OCI-LY7 (cell line): ENCODE data around the gene PLPP3.

Experiments
- EZH2phosphoT487 ChIP-seq: fragments of 200-600 bp; sonication (generic); IDR thresholded peaks from 2 replicates; pipeline ENCODE4 v1.6.1; 2018; ENCODE audit warnings: low read depth, borderline replicate concordance, mild to moderate bottlenecking, mixed run types, antibody characterized with exemption, low read length, moderate library complexity, mixed read lengths
- TF ChIP-seq, protein P1 (sequence below): fragments of 200-600 bp; sonication (generic); conservative IDR thresholded peaks from 2 replicates; pipeline ENCODE4 v1.5.1; 2014; ENCODE audit warnings: mild to moderate bottlenecking, antibody characterized with exemption, low read length, moderate library complexity, mixed read lengths

DNA sequence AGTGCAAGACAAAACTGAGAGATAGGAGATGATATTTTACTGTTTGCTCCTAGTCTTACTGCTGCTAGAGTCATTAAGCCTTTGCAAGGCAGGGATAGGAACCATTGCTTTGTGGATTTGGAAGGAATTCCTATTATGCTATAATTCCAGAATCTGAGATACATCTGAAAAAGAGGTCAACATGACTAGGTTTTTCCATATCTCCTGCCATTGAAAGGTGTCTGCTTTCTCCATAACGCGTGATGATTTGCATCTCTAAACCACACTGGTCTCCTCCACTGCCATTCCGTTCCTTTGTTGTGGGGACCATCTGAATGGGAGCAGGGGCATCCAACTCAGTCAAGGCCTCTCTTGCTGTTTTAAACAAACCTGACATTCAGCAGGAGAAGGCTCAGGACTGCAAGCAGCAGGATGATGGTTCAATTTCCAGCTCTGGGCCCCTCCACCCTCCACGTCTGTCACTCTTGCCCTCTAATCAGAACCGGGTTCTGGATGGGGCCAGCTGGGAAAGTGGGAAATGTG lies 45.2 kb downstream of the PLPP3 start:
- TF ChIP-seq, protein P1, sequence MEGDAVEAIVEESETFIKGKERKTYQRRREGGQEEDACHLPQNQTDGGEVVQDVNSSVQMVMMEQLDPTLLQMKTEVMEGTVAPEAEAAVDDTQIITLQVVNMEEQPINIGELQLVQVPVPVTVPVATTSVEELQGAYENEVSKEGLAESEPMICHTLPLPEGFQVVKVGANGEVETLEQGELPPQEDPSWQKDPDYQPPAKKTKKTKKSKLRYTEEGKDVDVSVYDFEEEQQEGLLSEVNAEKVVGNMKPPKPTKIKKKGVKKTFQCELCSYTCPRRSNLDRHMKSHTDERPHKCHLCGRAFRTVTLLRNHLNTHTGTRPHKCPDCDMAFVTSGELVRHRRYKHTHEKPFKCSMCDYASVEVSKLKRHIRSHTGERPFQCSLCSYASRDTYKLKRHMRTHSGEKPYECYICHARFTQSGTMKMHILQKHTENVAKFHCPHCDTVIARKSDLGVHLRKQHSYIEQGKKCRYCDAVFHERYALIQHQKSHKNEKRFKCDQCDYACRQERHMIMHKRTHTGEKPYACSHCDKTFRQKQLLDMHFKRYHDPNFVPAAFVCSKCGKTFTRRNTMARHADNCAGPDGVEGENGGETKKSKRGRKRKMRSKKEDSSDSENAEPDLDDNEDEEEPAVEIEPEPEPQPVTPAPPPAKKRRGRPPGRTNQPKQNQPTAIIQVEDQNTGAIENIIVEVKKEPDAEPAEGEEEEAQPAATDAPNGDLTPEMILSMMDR: no peak
- TF ChIP-seq EZH2phosphoT487: no peak
